Erythroblast (primary cell): ENCODE data around the gene ADARB2.
"Not testable (repeated sequence)": the region's sequence is repeated elsewhere in the genome, so short reads cannot be mapped to it uniquely, and the experiment has no call there.

Source experiments
- DNase-seq, 2 experiments: peaks; one replicate each; lab custom pipeline; 2025; lab: John Stamatoyannopoulos, UW
- GATA1 ChIP-seq: IDR thresholded peaks from 2 replicates; pipeline ENCODE4 v1.6.1; 2011; ENCODE audit warnings: low read depth, mild to moderate bottlenecking, control low read depth, low read length, moderate library complexity
- POLR2A ChIP-seq: IDR thresholded peaks from 2 replicates; pipeline ENCODE4 v1.6.1; 2011; ENCODE audit warnings: mild to moderate bottlenecking, low read length

The ADARB2 gene

GRCh38 chr10:1230592-1231275 lies 506.6 kb downstream of the ADARB2 start:
- no peak for DNase-seq
- TF ChIP-seq POLR2A (no peak), GATA1 (no peak)

- DNase-seq = no peak
- TF ChIP-seq GATA1 = no peak
- TF ChIP-seq POLR2A = no peak
These were observed 507.2 kb downstream of the ADARB2 start for GRCh38 chr10:1230138-1230537.

- TF ChIP-seq GATA1 (no peak), POLR2A (no peak)
- DNase-seq = no peak
These were observed 507.8 kb downstream of the ADARB2 start for GRCh38 chr10:1229574-1229973.

GRCh38 chr10:1229116-1229515 lies 508.2 kb downstream of the ADARB2 start:
- TF ChIP-seq POLR2A (no peak), GATA1 (no peak)
- no peak for DNase-seq

- no peak for TF ChIP-seq GATA1
- TF ChIP-seq POLR2A = no peak
- no peak for DNase-seq
These were observed 508.8 kb downstream of the ADARB2 start for GRCh38 chr10:1228467-1228975.

GRCh38 chr10:1227510-1228402 lies 509.6 kb downstream of the ADARB2 start:
- no peak for DNase-seq
- TF ChIP-seq GATA1 (no peak), POLR2A (no peak)

GRCh38 chr10:1226907-1227306 lies 510.4 kb downstream of the ADARB2 start:
- DNase-seq = not testable (repeated sequence)

- DNase-seq = not testable (repeated sequence)
These were observed 517.5 kb downstream of the ADARB2 start for GRCh38 chr10:1219874-1220273.

- DNase-seq = no peak
- TF ChIP-seq POLR2A = no peak
- TF ChIP-seq GATA1 = no peak
These were observed 519.7 kb downstream of the ADARB2 start for GRCh38 chr10:1217661-1218060.

GRCh38 chr10:1217237-1217587 lies 520.1 kb downstream of the ADARB2 start:
- DNase-seq = no peak
- TF ChIP-seq GATA1 (no peak), POLR2A (no peak)

- DNase-seq = no peak
- no peak for TF ChIP-seq GATA1
- TF ChIP-seq POLR2A = no peak
These were observed 520.6 kb downstream of the ADARB2 start for GRCh38 chr10:1216574-1217236.

GRCh38 chr10:1215862-1216573 lies 521.3 kb downstream of the ADARB2 start:
- TF ChIP-seq GATA1 = no peak
- no peak for TF ChIP-seq POLR2A
- DNase-seq = no peak

GRCh38 chr10:1214882-1215540 lies 522.3 kb downstream of the ADARB2 start:
- no peak for DNase-seq

More at GRCh38 chr10:1214882-1215540, 522.3 kb downstream of the ADARB2 start:
- TF ChIP-seq GATA1 = no peak
- no peak for TF ChIP-seq POLR2A
